HEK293 (cell line): Measurements from ENCODE around the gene REC8.

Source experiments
- CTCF ChIA-PET: fragments of 350-600 bp; formaldehyde crosslinking; extraction: SDS; loops from one replicate; lab custom pipeline; 2021; ENCODE audit warnings: antibody characterized with exemption; lab: Yijun Ruan, JAX
- POLR2A ChIA-PET: fragments of 300-600 bp; formaldehyde crosslinking; extraction: SDS; loops from one replicate; lab custom pipeline; 2020; ENCODE audit warnings: antibody characterized with exemption, inconsistent platforms; lab: Yijun Ruan, JAX
- H3K27ac ChIP-seq: fragments of 200-500 bp; sonication (Bioruptor generic); 2 replicates; pipeline ENCODE4 v1.5.1; 2014; ENCODE audit warnings: low read depth, low read length, control low read depth, inconsistent platforms; ENCODE audit errors: extremely low read depth
- H3K36me3 ChIP-seq, 2 experiments: fragments of 200-500 bp in 1 of 2; sonication (Bioruptor generic) in 1 of 2; 1 replicate in 1 of 2; 2 replicates in 1 of 2; pipeline ENCODE4 v1.5.1; 2014 to 2017; ENCODE audit warnings: inconsistent platforms in 2 of 2, low read length in 2 of 2; ENCODE audit not compliant: control insufficient read depth in 2 of 2, insufficient read depth in 1 of 2
- H3K4me1 ChIP-seq: fragments of 200-500 bp; sonication (Bioruptor generic); 2 replicates; pipeline ENCODE4 v1.5.1; 2014; ENCODE audit warnings: mild to moderate bottlenecking, low read length, inconsistent platforms; ENCODE audit not compliant: control insufficient read depth, insufficient read depth
- H3K4me3 ChIP-seq: 2 replicates; pipeline ENCODE4 v1.5.1; 2011; ENCODE audit warnings: low read depth, mild to moderate bottlenecking, control low read depth, low read length, moderate library complexity
- H3K9me3 ChIP-seq: fragments of 200-500 bp; sonication (Bioruptor generic); 2 replicates; pipeline ENCODE4 v1.5.1; 2014; ENCODE audit warnings: low read depth, low read length, inconsistent platforms; ENCODE audit not compliant: control insufficient read depth, insufficient read depth
- MYNN ChIP-seq: fragments of 450-650 bp; formaldehyde crosslinking; IDR thresholded peaks from 2 replicates; pipeline ENCODE4 v1.5.1; 2016; ENCODE audit warnings: missing biosample characterization, missing genetic modification characterization, borderline replicate concordance
- OSR2 ChIP-seq: fragments of 450-650 bp; formaldehyde crosslinking; IDR thresholded peaks from 2 replicates; pipeline ENCODE4 v1.5.1; 2016; ENCODE audit warnings: missing biosample characterization, missing genetic modification characterization
- REPIN1 ChIP-seq: fragments of 450-650 bp; formaldehyde crosslinking; IDR thresholded peaks from 2 replicates; pipeline ENCODE4 v1.5.1; 2017; ENCODE audit warnings: missing biosample characterization, missing genetic modification characterization, low read depth
- SP7 ChIP-seq: fragments of 450-650 bp; formaldehyde crosslinking; IDR thresholded peaks from 2 replicates; pipeline ENCODE4 v1.5.1; 2016; ENCODE audit warnings: missing biosample characterization, missing genetic modification characterization
- TRIM28 ChIP-seq: IDR thresholded peaks from 2 replicates; pipeline ENCODE4 v1.6.1; 2011; ENCODE audit warnings: low read length, control low read depth, borderline replicate concordance
- ZBTB48 ChIP-seq: fragments of 450-650 bp; formaldehyde crosslinking; IDR thresholded peaks from 2 replicates; pipeline ENCODE4 v1.5.1; 2016; ENCODE audit warnings: missing biosample characterization, missing genetic modification characterization
- ZBTB7A ChIP-seq: fragments of 450-650 bp; formaldehyde crosslinking; IDR thresholded peaks from 2 replicates; pipeline ENCODE4 v1.5.1; 2016; ENCODE audit warnings: low read depth, missing biosample characterization, missing genetic modification characterization
- ZNF112 ChIP-seq: fragments of 450-650 bp; formaldehyde crosslinking; IDR thresholded peaks from 2 replicates; pipeline ENCODE4 v1.5.0; 2017; ENCODE audit warnings: missing biosample characterization, missing genetic modification characterization
- ZNF121 ChIP-seq: fragments of 450-650 bp; formaldehyde crosslinking; IDR thresholded peaks from 2 replicates; pipeline ENCODE4 v1.5.1; 2016; ENCODE audit warnings: missing biosample characterization, missing genetic modification characterization
- ZNF146 ChIP-seq: fragments of 450-650 bp; formaldehyde crosslinking; IDR thresholded peaks from 2 replicates; pipeline ENCODE4 v1.5.1; 2016; ENCODE audit warnings: missing biosample characterization, missing genetic modification characterization
- ZNF157 ChIP-seq: fragments of 450-650 bp; formaldehyde crosslinking; IDR thresholded peaks from 2 replicates; pipeline ENCODE4 v1.5.1; 2016; ENCODE audit warnings: missing biosample characterization, missing genetic modification characterization
- ZNF239 ChIP-seq: fragments of 450-650 bp; formaldehyde crosslinking; IDR thresholded peaks from 2 replicates; pipeline ENCODE4 v1.5.1; 2016; ENCODE audit warnings: missing biosample characterization, missing genetic modification characterization
- ZNF335 ChIP-seq: fragments of 450-650 bp; formaldehyde crosslinking; conservative IDR thresholded peaks from 2 replicates; pipeline ENCODE4 v1.5.1; 2016; ENCODE audit warnings: missing biosample characterization, missing genetic modification characterization
- ZNF350 ChIP-seq: fragments of 450-650 bp; formaldehyde crosslinking; IDR thresholded peaks from 2 replicates; pipeline ENCODE4 v1.5.0; 2017; ENCODE audit warnings: missing biosample characterization, mild to moderate bottlenecking, missing genetic modification characterization
- ZNF423 ChIP-seq: fragments of 450-650 bp; formaldehyde crosslinking; IDR thresholded peaks from 2 replicates; pipeline ENCODE4 v1.5.1; 2016; ENCODE audit warnings: missing biosample characterization, missing genetic modification characterization
- ZNF626 ChIP-seq: fragments of 450-650 bp; sonication (Bioruptor Pico); formaldehyde crosslinking; IDR thresholded peaks from 2 replicates; pipeline ENCODE4 v1.5.1; 2018; ENCODE audit warnings: missing biosample characterization, missing genetic modification characterization, inconsistent platforms
- ZNF660 ChIP-seq: fragments of 450-650 bp; IDR thresholded peaks from 2 replicates; pipeline ENCODE4 v1.5.1; 2018; ENCODE audit warnings: missing biosample characterization, mild to moderate bottlenecking, missing genetic modification characterization
- ZNF837 ChIP-seq: fragments of 450-650 bp; formaldehyde crosslinking; IDR thresholded peaks from 2 replicates; pipeline ENCODE4 v1.5.1; 2016; ENCODE audit warnings: missing biosample characterization, missing genetic modification characterization
- TF ChIP-seq, protein P1 (sequence below): fragments of 450-650 bp; formaldehyde crosslinking; IDR thresholded peaks from 2 replicates; pipeline ENCODE4 v1.5.1; 2017; ENCODE audit warnings: missing biosample characterization, missing genetic modification characterization
- TF ChIP-seq, protein P2 (sequence below): fragments of 450-650 bp; formaldehyde crosslinking; IDR thresholded peaks from 2 replicates; pipeline ENCODE4 v1.5.1; 2016; ENCODE audit warnings: missing biosample characterization, missing genetic modification characterization
- TF ChIP-seq, protein P3 (sequence below): fragments of 450-650 bp; formaldehyde crosslinking; IDR thresholded peaks from 2 replicates; pipeline ENCODE4 v1.5.1; 2017; ENCODE audit warnings: missing biosample characterization, missing genetic modification characterization
- TF ChIP-seq, protein P4 (sequence below): fragments of 450-650 bp; formaldehyde crosslinking; IDR thresholded peaks from 2 replicates; pipeline ENCODE4 v1.5.1; 2016; ENCODE audit warnings: missing biosample characterization, missing genetic modification characterization
- TF ChIP-seq, protein P5 (sequence below): fragments of 450-650 bp; formaldehyde crosslinking; IDR thresholded peaks from 2 replicates; pipeline ENCODE4 v1.5.1; 2016; ENCODE audit warnings: missing biosample characterization, missing genetic modification characterization
- TF ChIP-seq, protein P6 (sequence below): fragments of 450-650 bp; formaldehyde crosslinking; IDR thresholded peaks from 2 replicates; pipeline ENCODE4 v1.5.1; 2016; ENCODE audit warnings: missing biosample characterization, missing genetic modification characterization

The REC8 gene

DNA sequence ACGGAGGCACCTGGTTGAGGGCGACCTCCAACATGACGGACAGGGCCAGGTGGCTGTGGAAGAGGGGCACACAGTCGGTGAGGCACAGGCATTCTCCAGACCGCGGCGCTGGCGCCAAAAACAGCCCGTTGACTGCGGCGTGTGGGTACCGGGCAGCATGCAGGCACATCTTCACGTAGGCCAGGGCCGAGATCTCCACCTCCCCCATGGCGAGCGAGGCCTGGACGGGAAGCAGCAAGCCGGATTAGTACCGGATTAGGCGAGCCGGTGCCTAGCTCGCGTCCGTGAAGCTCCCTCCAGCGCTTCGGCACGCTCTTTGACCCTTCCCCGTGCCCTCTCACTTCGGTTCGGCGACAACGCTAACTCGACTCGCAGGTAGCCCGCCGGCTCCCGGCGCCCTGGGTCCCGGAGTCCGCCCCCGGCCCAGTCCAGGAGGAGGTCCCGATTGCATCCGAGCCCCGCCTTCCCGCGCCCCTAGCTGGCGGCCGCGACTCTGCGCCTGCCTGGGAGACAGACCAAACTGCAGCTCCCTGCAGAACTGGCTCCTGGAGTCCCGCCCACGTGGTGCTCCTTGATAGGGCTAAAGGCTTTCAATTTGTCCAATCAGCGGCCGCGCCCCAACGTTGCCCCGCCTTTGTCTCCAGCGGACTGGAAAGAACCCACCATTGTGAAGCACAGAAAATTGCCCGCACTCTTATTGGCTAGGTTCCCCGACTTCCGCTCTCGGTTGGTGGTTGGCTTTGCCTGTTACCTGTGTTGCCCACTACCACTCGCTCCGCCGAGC is 30.6 kb upstream of the REC8 start, which contains the start of gene EMC9:
EMC9 (minus strand) TSS at position 495 of the 784 bp plus-strand sequence; CDS start at position 208, 287 bp downstream.
- Histone ChIP-seq H3K4me1 (peaks cover 8% of the 10 kb centered on the region), H3K9me3 (no peaks in the 10 kb centered on the region), H3K4me3 (peak within 1 kb of the TSS; percentile 90), H3K27ac (peak within 1 kb of the TSS; percentile 89), H3K36me3 (peaks cover 11 to 46% of the 10 kb centered on the region in 2 experiments)
- ChIA-PET POLR2A (interaction anchor here (0.6 to 7.3 kb wide), 23 partner anchors 10 to 1046 kb away, joined by 3 to 163 read pairs (median 5); partner anchors contain the start of genes ACIN1, C14orf119, CHMP4A and DCAF11), CTCF (interaction anchor here (0.6 to 1.2 kb wide), 6 partner anchors 8 to 295 kb away, joined by 3 to 6 read pairs (median 4); partner anchors contain the start of gene IRF9)
- peak; percentile 40; the same call in 1 of the 2 replicates for TF ChIP-seq ZNF146
- TF ChIP-seq, protein P1, sequence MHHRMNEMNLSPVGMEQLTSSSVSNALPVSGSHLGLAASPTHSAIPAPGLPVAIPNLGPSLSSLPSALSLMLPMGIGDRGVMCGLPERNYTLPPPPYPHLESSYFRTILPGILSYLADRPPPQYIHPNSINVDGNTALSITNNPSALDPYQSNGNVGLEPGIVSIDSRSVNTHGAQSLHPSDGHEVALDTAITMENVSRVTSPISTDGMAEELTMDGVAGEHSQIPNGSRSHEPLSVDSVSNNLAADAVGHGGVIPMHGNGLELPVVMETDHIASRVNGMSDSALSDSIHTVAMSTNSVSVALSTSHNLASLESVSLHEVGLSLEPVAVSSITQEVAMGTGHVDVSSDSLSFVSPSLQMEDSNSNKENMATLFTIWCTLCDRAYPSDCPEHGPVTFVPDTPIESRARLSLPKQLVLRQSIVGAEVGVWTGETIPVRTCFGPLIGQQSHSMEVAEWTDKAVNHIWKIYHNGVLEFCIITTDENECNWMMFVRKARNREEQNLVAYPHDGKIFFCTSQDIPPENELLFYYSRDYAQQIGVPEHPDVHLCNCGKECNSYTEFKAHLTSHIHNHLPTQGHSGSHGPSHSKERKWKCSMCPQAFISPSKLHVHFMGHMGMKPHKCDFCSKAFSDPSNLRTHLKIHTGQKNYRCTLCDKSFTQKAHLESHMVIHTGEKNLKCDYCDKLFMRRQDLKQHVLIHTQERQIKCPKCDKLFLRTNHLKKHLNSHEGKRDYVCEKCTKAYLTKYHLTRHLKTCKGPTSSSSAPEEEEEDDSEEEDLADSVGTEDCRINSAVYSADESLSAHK (tag by site-specific recombination): no peak
- TF ChIP-seq MYNN: no peak
- no peak for TF ChIP-seq ZNF350 (tag by site-specific recombination)
- TF ChIP-seq REPIN1 (tag by site-specific recombination): peak; percentile 77; the same call in 1 of the 2 replicates
- TF ChIP-seq ZNF837 (tag by site-specific recombination): no peak
- TF ChIP-seq SP7 (tag by site-specific recombination): peak; percentile 81
- peak; percentile 56; the same call in 1 of the 2 replicates for TF ChIP-seq TRIM28
- TF ChIP-seq, protein P2, sequence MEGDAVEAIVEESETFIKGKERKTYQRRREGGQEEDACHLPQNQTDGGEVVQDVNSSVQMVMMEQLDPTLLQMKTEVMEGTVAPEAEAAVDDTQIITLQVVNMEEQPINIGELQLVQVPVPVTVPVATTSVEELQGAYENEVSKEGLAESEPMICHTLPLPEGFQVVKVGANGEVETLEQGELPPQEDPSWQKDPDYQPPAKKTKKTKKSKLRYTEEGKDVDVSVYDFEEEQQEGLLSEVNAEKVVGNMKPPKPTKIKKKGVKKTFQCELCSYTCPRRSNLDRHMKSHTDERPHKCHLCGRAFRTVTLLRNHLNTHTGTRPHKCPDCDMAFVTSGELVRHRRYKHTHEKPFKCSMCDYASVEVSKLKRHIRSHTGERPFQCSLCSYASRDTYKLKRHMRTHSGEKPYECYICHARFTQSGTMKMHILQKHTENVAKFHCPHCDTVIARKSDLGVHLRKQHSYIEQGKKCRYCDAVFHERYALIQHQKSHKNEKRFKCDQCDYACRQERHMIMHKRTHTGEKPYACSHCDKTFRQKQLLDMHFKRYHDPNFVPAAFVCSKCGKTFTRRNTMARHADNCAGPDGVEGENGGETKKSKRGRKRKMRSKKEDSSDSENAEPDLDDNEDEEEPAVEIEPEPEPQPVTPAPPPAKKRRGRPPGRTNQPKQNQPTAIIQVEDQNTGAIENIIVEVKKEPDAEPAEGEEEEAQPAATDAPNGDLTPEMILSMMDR (tag by site-specific recombination): peak; percentile 78
- 0 out of 2 replicates have a peak, but pooled peaks have one; percentile 18 for TF ChIP-seq ZNF423 (tag by site-specific recombination)
- TF ChIP-seq ZNF239 (tag by site-specific recombination): peak; percentile 71
- TF ChIP-seq, protein P3, sequence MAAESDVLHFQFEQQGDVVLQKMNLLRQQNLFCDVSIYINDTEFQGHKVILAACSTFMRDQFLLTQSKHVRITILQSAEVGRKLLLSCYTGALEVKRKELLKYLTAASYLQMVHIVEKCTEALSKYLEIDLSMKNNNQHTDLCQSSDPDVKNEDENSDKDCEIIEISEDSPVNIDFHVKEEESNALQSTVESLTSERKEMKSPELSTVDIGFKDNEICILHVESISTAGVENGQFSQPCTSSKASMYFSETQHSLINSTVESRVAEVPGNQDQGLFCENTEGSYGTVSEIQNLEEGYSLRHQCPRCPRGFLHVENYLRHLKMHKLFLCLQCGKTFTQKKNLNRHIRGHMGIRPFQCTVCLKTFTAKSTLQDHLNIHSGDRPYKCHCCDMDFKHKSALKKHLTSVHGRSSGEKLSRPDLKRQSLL: 0 out of 2 replicates have a peak, but pooled peaks have one; percentile 47
- TF ChIP-seq, protein P4, sequence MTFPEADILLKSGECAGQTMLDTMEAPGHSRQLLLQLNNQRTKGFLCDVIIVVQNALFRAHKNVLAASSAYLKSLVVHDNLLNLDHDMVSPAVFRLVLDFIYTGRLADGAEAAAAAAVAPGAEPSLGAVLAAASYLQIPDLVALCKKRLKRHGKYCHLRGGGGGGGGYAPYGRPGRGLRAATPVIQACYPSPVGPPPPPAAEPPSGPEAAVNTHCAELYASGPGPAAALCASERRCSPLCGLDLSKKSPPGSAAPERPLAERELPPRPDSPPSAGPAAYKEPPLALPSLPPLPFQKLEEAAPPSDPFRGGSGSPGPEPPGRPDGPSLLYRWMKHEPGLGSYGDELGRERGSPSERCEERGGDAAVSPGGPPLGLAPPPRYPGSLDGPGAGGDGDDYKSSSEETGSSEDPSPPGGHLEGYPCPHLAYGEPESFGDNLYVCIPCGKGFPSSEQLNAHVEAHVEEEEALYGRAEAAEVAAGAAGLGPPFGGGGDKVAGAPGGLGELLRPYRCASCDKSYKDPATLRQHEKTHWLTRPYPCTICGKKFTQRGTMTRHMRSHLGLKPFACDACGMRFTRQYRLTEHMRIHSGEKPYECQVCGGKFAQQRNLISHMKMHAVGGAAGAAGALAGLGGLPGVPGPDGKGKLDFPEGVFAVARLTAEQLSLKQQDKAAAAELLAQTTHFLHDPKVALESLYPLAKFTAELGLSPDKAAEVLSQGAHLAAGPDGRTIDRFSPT (tag by site-specific recombination): peak; percentile 94
- TF ChIP-seq, protein P5, sequence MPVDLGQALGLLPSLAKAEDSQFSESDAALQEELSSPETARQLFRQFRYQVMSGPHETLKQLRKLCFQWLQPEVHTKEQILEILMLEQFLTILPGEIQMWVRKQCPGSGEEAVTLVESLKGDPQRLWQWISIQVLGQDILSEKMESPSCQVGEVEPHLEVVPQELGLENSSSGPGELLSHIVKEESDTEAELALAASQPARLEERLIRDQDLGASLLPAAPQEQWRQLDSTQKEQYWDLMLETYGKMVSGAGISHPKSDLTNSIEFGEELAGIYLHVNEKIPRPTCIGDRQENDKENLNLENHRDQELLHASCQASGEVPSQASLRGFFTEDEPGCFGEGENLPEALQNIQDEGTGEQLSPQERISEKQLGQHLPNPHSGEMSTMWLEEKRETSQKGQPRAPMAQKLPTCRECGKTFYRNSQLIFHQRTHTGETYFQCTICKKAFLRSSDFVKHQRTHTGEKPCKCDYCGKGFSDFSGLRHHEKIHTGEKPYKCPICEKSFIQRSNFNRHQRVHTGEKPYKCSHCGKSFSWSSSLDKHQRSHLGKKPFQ: peak; percentile 19; the same call in 1 of the 2 replicates
- peak; percentile 51; the same call in 1 of the 2 replicates for TF ChIP-seq ZBTB7A (tag by site-specific recombination)
- TF ChIP-seq, protein P6, sequence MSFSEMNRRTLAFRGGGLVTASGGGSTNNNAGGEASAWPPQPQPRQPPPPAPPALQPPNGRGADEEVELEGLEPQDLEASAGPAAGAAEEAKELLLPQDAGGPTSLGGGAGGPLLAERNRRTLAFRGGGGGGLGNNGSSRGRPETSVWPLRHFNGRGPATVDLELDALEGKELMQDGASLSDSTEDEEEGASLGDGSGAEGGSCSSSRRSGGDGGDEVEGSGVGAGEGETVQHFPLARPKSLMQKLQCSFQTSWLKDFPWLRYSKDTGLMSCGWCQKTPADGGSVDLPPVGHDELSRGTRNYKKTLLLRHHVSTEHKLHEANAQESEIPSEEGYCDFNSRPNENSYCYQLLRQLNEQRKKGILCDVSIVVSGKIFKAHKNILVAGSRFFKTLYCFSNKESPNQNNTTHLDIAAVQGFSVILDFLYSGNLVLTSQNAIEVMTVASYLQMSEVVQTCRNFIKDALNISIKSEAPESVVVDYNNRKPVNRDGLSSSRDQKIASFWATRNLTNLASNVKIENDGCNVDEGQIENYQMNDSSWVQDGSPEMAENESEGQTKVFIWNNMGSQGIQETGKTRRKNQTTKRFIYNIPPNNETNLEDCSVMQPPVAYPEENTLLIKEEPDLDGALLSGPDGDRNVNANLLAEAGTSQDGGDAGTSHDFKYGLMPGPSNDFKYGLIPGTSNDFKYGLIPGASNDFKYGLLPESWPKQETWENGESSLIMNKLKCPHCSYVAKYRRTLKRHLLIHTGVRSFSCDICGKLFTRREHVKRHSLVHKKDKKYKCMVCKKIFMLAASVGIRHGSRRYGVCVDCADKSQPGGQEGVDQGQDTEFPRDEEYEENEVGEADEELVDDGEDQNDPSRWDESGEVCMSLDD (tag by site-specific recombination): peak; percentile 60; the same call in 1 of the 2 replicates
- TF ChIP-seq ZBTB48: peak; percentile 99; the same call in 1 of the 2 replicates
- 0 out of 2 replicates have a peak, but pooled peaks have one; percentile 24 for TF ChIP-seq ZNF157
- TF ChIP-seq ZNF112 (tag by site-specific recombination): no peak
- no peak for TF ChIP-seq ZNF626
- peak; percentile 54; the same call in 1 of the 2 replicates for TF ChIP-seq ZNF121 (tag by site-specific recombination)
- TF ChIP-seq OSR2: peak; percentile 32; the same call in 1 of the 2 replicates
- peak; percentile 79 for TF ChIP-seq ZNF335 (tag by site-specific recombination)
- 0 out of 2 replicates have a peak, but pooled peaks have one; percentile 28 for TF ChIP-seq ZNF660 (tag by site-specific recombination)
